ENCODE measurements around the gene KIAA0040. TPM values are rescaled to one million over a fixed set of nuclear protein-coding genes. Genes with fewer than 3 reads are reported as not detected.

The KIAA0040 gene
- 7.3 and 10.3 TPM in 2 replicates for total RNA-seq (ENCODE audit: low replicate concordance)
- long read RNA-seq, full-length matches to known transcripts: 6 of 9 reads
- long read RNA-seq, partial matches to known transcripts: 0 of 9 reads
- long read RNA-seq, other reads (novel, unspliced or antisense): 3 of 9 reads

DNA sequence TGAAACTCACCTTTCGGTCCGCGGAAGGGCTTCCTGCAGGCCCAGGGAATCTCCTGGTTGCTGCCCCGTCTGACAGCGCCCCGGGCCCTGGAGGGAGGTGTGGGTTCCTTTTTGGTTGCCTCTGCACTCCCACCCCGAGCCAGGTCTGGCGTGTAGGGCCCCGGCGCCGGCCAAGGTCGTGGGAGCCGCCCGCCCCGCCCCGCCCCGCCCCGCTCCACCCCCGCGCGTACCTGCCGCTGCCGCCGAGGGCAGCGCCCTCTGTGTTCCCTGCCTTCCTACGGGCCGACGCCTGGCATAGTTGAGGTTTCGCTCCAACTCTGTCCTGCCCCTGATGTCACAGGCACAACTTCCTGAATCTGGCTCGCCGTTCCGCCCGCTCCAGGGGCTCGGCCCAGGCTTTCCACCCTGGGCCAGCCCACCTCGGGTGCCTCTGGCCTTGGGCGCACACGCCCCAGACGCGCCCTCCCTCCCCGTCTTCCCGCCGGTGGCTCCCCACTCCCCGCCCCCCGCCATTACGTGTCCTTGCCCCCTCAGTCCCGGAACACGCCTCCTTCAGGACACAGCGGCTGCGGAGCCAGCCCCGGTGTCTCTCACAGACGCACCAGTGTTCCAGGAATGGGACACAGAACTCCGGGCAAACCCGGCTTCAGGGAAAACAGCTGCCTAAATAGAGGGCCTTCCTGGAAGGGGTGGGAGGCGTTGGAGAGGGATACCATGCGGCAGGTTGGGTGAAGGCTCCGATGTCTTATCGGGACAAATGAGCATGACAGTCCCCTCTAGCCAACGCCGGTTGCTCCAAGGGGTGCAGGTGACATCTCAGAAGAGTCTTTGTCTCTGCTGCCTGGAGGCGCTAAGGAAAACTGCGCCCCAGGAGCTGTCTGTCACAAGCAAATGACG lies at the start of gene KIAA0040:
Gene KIAA0040, minus strand, starts transcription at position 147 of the 897 bp plus-strand sequence. CDS start 31,763 bp downstream, outside the sequence.
- DNase-seq (ENCODE audit: extremely low spot score, unreplicated experiment): no peak
- H3K27me3 Mint-ChIP-seq: peaks cover 56% of the 10 kb centered on the region
- TF ChIP-seq, protein P1, sequence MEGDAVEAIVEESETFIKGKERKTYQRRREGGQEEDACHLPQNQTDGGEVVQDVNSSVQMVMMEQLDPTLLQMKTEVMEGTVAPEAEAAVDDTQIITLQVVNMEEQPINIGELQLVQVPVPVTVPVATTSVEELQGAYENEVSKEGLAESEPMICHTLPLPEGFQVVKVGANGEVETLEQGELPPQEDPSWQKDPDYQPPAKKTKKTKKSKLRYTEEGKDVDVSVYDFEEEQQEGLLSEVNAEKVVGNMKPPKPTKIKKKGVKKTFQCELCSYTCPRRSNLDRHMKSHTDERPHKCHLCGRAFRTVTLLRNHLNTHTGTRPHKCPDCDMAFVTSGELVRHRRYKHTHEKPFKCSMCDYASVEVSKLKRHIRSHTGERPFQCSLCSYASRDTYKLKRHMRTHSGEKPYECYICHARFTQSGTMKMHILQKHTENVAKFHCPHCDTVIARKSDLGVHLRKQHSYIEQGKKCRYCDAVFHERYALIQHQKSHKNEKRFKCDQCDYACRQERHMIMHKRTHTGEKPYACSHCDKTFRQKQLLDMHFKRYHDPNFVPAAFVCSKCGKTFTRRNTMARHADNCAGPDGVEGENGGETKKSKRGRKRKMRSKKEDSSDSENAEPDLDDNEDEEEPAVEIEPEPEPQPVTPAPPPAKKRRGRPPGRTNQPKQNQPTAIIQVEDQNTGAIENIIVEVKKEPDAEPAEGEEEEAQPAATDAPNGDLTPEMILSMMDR (conservative IDR thresholded peaks at IDR 0.05): peak; percentile 33
- H3K36me3 Mint-ChIP-seq: no peaks in the 10 kb centered on the region
- H3K4me1 Mint-ChIP-seq (ENCODE audit: unreplicated experiment): peaks cover 9% of the 10 kb centered on the region
- peak within 1 kb of the TSS; percentile 96 for H3K27ac Mint-ChIP-seq
- H3K4me3 Mint-ChIP-seq: peak within 1 kb of the TSS; percentile 93
- H3K9me3 Mint-ChIP-seq: no peaks in the 10 kb centered on the region

DNA sequence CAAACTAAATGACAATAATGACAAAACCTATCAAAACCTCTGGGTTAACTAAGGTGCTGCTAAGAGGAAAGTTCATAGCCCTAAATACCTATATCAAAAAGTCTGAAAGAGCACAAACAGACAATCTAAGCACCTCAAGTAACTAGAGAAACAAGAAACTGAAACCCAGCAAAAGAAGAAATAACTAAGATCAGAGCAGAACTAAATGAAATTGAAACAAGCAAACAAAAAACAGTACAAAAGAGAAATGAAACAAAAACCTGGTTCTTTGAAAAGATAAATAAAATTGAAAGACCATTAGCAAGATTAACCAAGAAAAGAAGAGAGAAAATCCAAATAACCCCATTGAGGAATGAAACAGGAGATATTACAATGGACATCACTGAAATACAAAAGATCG lies 44.8 kb upstream of the KIAA0040 start:
- H3K4me3 Mint-ChIP-seq: no peak overlapping the region
- TF ChIP-seq, protein P1 (conservative IDR thresholded peaks at IDR 0.05): no peak
- peaks cover 5% of the 10 kb centered on the region for H3K9me3 Mint-ChIP-seq
- no peak for DNase-seq (ENCODE audit: extremely low spot score, unreplicated experiment)
- no peak overlapping the region for H3K27ac Mint-ChIP-seq
- H3K36me3 Mint-ChIP-seq: no peaks in the 10 kb centered on the region
- no peaks in the 10 kb centered on the region for H3K4me1 Mint-ChIP-seq (ENCODE audit: unreplicated experiment)
- H3K27me3 Mint-ChIP-seq: peaks cover 5% of the 10 kb centered on the region

DNA sequence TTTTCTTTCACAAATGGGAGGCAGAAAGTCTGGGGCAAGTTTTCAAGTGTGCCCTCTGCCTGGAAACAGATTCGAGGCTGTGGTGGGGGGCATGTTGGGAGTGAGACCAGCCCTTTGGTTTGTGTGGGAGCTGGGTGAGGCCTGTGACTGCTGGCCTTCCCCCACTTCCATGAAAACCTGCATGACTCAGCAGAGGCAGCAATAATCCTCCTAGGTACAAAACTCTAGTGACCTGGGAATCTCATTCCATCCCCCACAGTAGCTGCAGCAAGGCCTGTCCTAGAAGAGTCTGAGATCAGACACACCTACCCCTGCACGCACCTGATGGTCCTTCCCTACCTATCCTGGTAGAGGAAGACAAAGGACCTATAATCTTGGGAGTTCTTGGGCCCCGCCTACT lies 42.1 kb upstream of the KIAA0040 start:
- no peaks in the 10 kb centered on the region for H3K4me1 Mint-ChIP-seq (ENCODE audit: unreplicated experiment)
- H3K4me3 Mint-ChIP-seq: no peak overlapping the region
- H3K36me3 Mint-ChIP-seq: no peaks in the 10 kb centered on the region
- no peak overlapping the region for H3K27ac Mint-ChIP-seq
- H3K27me3 Mint-ChIP-seq: peaks cover 5% of the 10 kb centered on the region
- TF ChIP-seq, protein P1 (conservative IDR thresholded peaks at IDR 0.05): no peak
- peaks cover 5% of the 10 kb centered on the region for H3K9me3 Mint-ChIP-seq
- no peak for DNase-seq (ENCODE audit: extremely low spot score, unreplicated experiment)

DNA sequence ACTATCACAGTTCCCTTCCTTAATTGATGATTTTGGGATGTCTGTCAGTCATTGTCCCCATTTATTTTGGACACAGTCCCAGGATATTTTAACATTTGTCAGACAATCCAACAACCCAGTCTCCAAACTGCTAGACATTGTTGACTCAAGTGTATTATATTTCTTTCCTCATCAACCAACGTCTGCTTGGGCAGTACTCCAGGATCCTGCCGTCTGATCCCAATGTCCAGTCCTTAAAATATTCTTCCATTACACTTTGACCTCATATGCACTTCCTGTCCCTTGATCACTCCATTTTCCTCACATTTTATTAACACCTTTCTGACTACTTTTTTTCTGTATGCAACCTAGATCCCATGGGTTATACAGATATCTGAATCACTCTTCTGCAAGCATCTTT lies 39.8 kb upstream of the KIAA0040 start:
- no peak for DNase-seq (ENCODE audit: extremely low spot score, unreplicated experiment)
- Mint-ChIP-seq H3K4me3 (no peak overlapping the region), H3K36me3 (no peaks in the 10 kb centered on the region), H3K27me3 (peaks cover 5% of the 10 kb centered on the region), H3K9me3 (peaks cover 5% of the 10 kb centered on the region), H3K27ac (no peak overlapping the region), H3K4me1 (ENCODE audit: unreplicated experiment) (no peaks in the 10 kb centered on the region)
- TF ChIP-seq, protein P1 (conservative IDR thresholded peaks at IDR 0.05): no peak

DNA sequence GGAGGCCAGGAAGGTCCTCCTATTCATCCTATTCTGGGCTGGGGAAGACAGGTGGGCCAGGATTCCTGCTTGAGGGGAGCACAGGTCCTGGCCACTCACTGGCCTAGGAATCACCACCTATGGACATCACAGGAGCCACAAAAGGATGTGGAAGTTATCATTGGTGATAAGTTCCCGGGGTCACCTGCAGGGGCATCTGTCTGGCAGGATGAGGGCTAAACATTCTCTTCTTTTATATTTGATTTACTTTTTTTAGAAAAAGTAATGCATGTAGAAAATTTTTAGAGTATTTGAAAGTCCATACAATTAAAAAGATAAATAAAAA lies 33.2 kb upstream of the KIAA0040 start:
- Mint-ChIP-seq H3K27me3 (no peaks in the 10 kb centered on the region), H3K4me3 (no peak overlapping the region), H3K4me1 (ENCODE audit: unreplicated experiment) (no peaks in the 10 kb centered on the region), H3K27ac (no peak overlapping the region), H3K9me3 (no peaks in the 10 kb centered on the region), H3K36me3 (no peaks in the 10 kb centered on the region)
- DNase-seq (ENCODE audit: extremely low spot score, unreplicated experiment): no peak
- TF ChIP-seq, protein P1 (conservative IDR thresholded peaks at IDR 0.05): peak; percentile 45
